Activated B cell treated with CpG ODN at 0.5 μM for 24 hours (primary cell): ENCODE data around the gene SUCNR1. TPM values are rescaled to one million over a fixed set of nuclear protein-coding genes. Genes with fewer than 3 reads are reported as not detected.
A peak's percentile ranks its signal among the peaks of the same experiment; 100 is the strongest.

Experiments
- ATAC-seq: fragments of 200-7000 bp; cut with Tn5 transposase; one replicate; pipeline ENCODE4 v1.10.0; 2021; ENCODE audit warnings: low read depth, mild to moderate bottlenecking, moderate library complexity
- CTCF ChIA-PET: fragments of 350-600 bp; sonication (Branson Sonifier 250); formaldehyde crosslinking; loops from one replicate; lab custom pipeline; 2021; ENCODE audit warnings: antibody characterized with exemption; lab: Charles Lee
- POLR2A ChIA-PET: fragments of 350-600 bp; sonication (Branson Sonifier 250); formaldehyde crosslinking; loops from one replicate; lab custom pipeline; 2021; ENCODE audit warnings: antibody characterized with exemption; lab: Charles Lee
- DNase-seq: peaks from one replicate; pipeline ENCODE4 v3.0.0; 2022
- H3K27ac Mint-ChIP-seq: one replicate; pipeline ENCODE4 v1.8.0; 2020; ENCODE audit warnings: mixed read lengths
- H3K27me3 Mint-ChIP-seq: one replicate; pipeline ENCODE4 v1.8.0; 2021; ENCODE audit warnings: mixed read lengths
- H3K36me3 Mint-ChIP-seq: one replicate; pipeline ENCODE4 v1.8.0; 2021; ENCODE audit warnings: low read depth, mixed read lengths
- H3K4me1 Mint-ChIP-seq: one replicate; pipeline ENCODE4 v1.8.0; 2021; ENCODE audit warnings: mixed read lengths
- H3K4me3 Mint-ChIP-seq: one replicate; pipeline ENCODE4 v1.8.0; 2020; ENCODE audit warnings: mild to moderate bottlenecking, mixed read lengths
- H3K9me3 Mint-ChIP-seq: one replicate; pipeline ENCODE4 v1.8.0; 2020; ENCODE audit warnings: mixed read lengths
- CTCF ChIP-seq: fragments of 200-600 bp; IDR thresholded peaks from one replicate; pipeline ENCODE4 v1.8.0; 2022; ENCODE audit warnings: antibody characterized with exemption, mild to moderate bottlenecking
- intact Hi-C: fragments of 100-400 bp; cut with micrococcal nuclease; formaldehyde crosslinking; loops from one replicate; pipeline ENCODE4 v1.15.1; 2024
- total RNA-seq: library from RNA; stranded (reverse); gene quantifications from 2 replicates; pipeline ENCODE4 v1.2.3, GENCODE V29; 2022

The SUCNR1 gene
- not detected in 2 replicates for total RNA-seq

- no peak for TF ChIP-seq CTCF
- CTCF ChIA-PET = no interaction called here
- DNase-seq (no peak), ATAC-seq (no peak)
- Mint-ChIP-seq H3K9me3 (no peaks in the 10 kb centered on the region), H3K36me3 (no peaks in the 10 kb centered on the region), H3K4me1 (peaks cover 15% of the 10 kb centered on the region), H3K27ac (no peak within 1 kb of the TSS), H3K4me3 (no peak within 1 kb of the TSS), H3K27me3 (no peaks in the 10 kb centered on the region)
- POLR2A ChIA-PET = no interaction called here
- intact Hi-C loops = no loop called here
These were observed at the start of gene SUCNR1 for GRCh38 chr3:151873398-151873797. Gene SUCNR1 (plus strand): TSS chr3:151873643. CDS start chr3:151879893, 6,250 bp downstream.

- Mint-ChIP-seq H3K36me3 (no peaks in the 10 kb centered on the region), H3K27ac (no peak overlapping the region), H3K9me3 (peaks cover 5% of the 10 kb centered on the region), H3K27me3 (peaks cover 18% of the 10 kb centered on the region), H3K4me1 (no peaks in the 10 kb centered on the region), H3K4me3 (no peak overlapping the region)
- ChIA-PET CTCF (no interaction called here), POLR2A (no interaction called here)
- intact Hi-C loops = no loop called here
- ATAC-seq (no peak), DNase-seq (no peak)
- TF ChIP-seq CTCF = no peak
These were observed 45.6 kb upstream of the SUCNR1 start for GRCh38 chr3:151827816-151828215.

GRCh38 chr3:151835751-151836525, 37.5 kb upstream of the SUCNR1 start:
- H3K27ac Mint-ChIP-seq = no peak overlapping the region
- no peaks in the 10 kb centered on the region for H3K36me3 Mint-ChIP-seq
- no peak for TF ChIP-seq CTCF
- H3K4me1 Mint-ChIP-seq = no peaks in the 10 kb centered on the region
- no peak for DNase-seq
- ChIA-PET POLR2A (no interaction called here), CTCF (interaction anchor here (1.4 to 4.0 kb wide), 3 partner anchors 397 to 608 kb away, joined by 4 to 41 read pairs (median 7); no protein-coding TSS in a partner anchor)
- intact Hi-C loops = loop anchor here (5.0 kb wide), 2 partner anchors 459 to 1049 kb away; no protein-coding TSS in a partner anchor
- H3K4me3 Mint-ChIP-seq = no peak overlapping the region
- no peaks in the 10 kb centered on the region for H3K9me3 Mint-ChIP-seq
- H3K27me3 Mint-ChIP-seq = peaks cover 3% of the 10 kb centered on the region
- ATAC-seq = no peak

GRCh38 chr3:151837057-151837456, 36.4 kb upstream of the SUCNR1 start:
- intact Hi-C loops = loop anchor here (5.0 kb wide), 2 partner anchors 460 to 1050 kb away; no protein-coding TSS in a partner anchor
- DNase-seq = no peak
- H3K36me3 Mint-ChIP-seq = no peaks in the 10 kb centered on the region
- H3K9me3 Mint-ChIP-seq = no peaks in the 10 kb centered on the region
- no peak overlapping the region for H3K27ac Mint-ChIP-seq
- ChIA-PET CTCF (interaction anchor here (1.4 to 4.0 kb wide), 4 partner anchors 398 to 669 kb away, joined by 4 to 41 read pairs (median 8); no protein-coding TSS in a partner anchor), POLR2A (no interaction called here)
- TF ChIP-seq CTCF = no peak
- H3K4me3 Mint-ChIP-seq = no peak overlapping the region
- ATAC-seq = no peak
- H3K4me1 Mint-ChIP-seq = no peaks in the 10 kb centered on the region
- peaks cover 3% of the 10 kb centered on the region for H3K27me3 Mint-ChIP-seq

GRCh38 chr3:151838574-151839312, 34.7 kb upstream of the SUCNR1 start:
- H3K4me3 Mint-ChIP-seq = no peak overlapping the region
- intact Hi-C loops = loop anchor here (1.0 to 5.0 kb wide), 7 partner anchors 399 to 1051 kb away; no protein-coding TSS in a partner anchor
- H3K27ac Mint-ChIP-seq = no peak overlapping the region
- no peak for DNase-seq
- no peaks in the 10 kb centered on the region for H3K4me1 Mint-ChIP-seq
- POLR2A ChIA-PET = no interaction called here
- peak; percentile 55 for TF ChIP-seq CTCF
- peaks cover 3% of the 10 kb centered on the region for H3K27me3 Mint-ChIP-seq
- CTCF ChIA-PET = interaction anchor here (0.7 to 4.0 kb wide), 13 partner anchors 371 to 682 kb away, joined by 3 to 41 read pairs (median 7); no protein-coding TSS in a partner anchor
- no peaks in the 10 kb centered on the region for H3K9me3 Mint-ChIP-seq
- peak; percentile 68 for ATAC-seq
- no peaks in the 10 kb centered on the region for H3K36me3 Mint-ChIP-seq
